GM19463 (cell line): ENCODE data around the gene ZNF566.

Experiments
- ATAC-seq: cut with Tn5 transposase; IDR thresholded peaks from one replicate; pipeline ENCODE4 v1.9.1; 2021; ENCODE audit warnings: mild to moderate bottlenecking, moderate library complexity; ENCODE audit not compliant: unreplicated experiment

The ZNF566 gene

GRCh38 chr19:36449059-36449670 is 40.2 kb downstream of the ZNF566 start:
- ATAC-seq, result no peak

GRCh38 chr19:36441339-36441738 is 48.0 kb downstream of the ZNF566 start:
- ATAC-seq, result no peak

- no peak for ATAC-seq
Measured at GRCh38 chr19:36436531-36436930, 52.8 kb downstream of the ZNF566 start.

GRCh38 chr19:36423925-36424324 is 65.4 kb downstream of the ZNF566 start:
- no peak for ATAC-seq

GRCh38 chr19:36421749-36422481 is 67.4 kb downstream of the ZNF566 start:
- ATAC-seq, result no peak

- ATAC-seq, result no peak
Measured at GRCh38 chr19:36420961-36421748, 68.2 kb downstream of the ZNF566 start.

- ATAC-seq, result peak; percentile 93
Measured at GRCh38 chr19:36418287-36419001, 70.9 kb downstream of the ZNF566 start, which contains the start of gene ZFP82. Gene ZFP82, minus strand, starts transcription at chr19:36418644. Its CDS starts 8,855 bp downstream, at chr19:36409789.

- ATAC-seq, result no peak
Measured at GRCh38 chr19:36417752-36418286, 71.5 kb downstream of the ZNF566 start.

GRCh38 chr19:36409841-36410240 is 79.5 kb downstream of the ZNF566 start:
- no peak for ATAC-seq

GRCh38 chr19:36408101-36408500 is 81.3 kb downstream of the ZNF566 start:
- ATAC-seq, result no peak

GRCh38 chr19:36404498-36404897 is 84.9 kb downstream of the ZNF566 start:
- ATAC-seq, result no peak

GRCh38 chr19:36401475-36401874 is 87.9 kb downstream of the ZNF566 start:
- no peak for ATAC-seq

GRCh38 chr19:36398571-36398970 is 90.8 kb downstream of the ZNF566 start:
- ATAC-seq, result no peak
